ENCODE measurements around the gene CLIP3. TPM values are rescaled to one million over a fixed set of nuclear protein-coding genes. Genes with fewer than 3 reads are reported as not detected.
"Not testable (repeated sequence)": the region's sequence is repeated elsewhere in the genome, so short reads cannot be mapped to it uniquely, and the experiment has no call there.

Gene CLIP3
- total RNA-seq, 2 experiments from 2014 or later, result 0.25 to 0.60 TPM

- DNase-seq, result peak; percentile 95
- Mint-ChIP-seq H3K4me1 (peaks cover 26% of the 10 kb centered on the region), H3K4me3 (peak within 1 kb of the TSS; percentile 98)
Measured at GRCh38 chr19:36054733-36055686, 22.3 kb upstream of the CLIP3 start, which contains the start of gene WDR62. WDR62 (plus strand) TSS chr19:36054897; CDS start chr19:36054972, 75 bp downstream.

GRCh38 chr19:36054119-36054732 is 21.6 kb upstream of the CLIP3 start, which contains the start of gene THAP8:
THAP8 (minus strand) TSS chr19:36054285; CDS start chr19:36054217, 68 bp downstream.
- no peaks in the 10 kb centered on the region for H3K9me3 Mint-ChIP-seq
- peak; percentile 99 for DNase-seq
- H3K27me3 Mint-ChIP-seq, result no peaks in the 10 kb centered on the region
- peak within 1 kb of the TSS; percentile 98 for H3K4me3 Mint-ChIP-seq
- H3K27ac Mint-ChIP-seq, result peak within 1 kb of the TSS; percentile 97
- H3K4me1 Mint-ChIP-seq, result peaks cover 26% of the 10 kb centered on the region
- H3K36me3 Mint-ChIP-seq, result no peaks in the 10 kb centered on the region

More at GRCh38 chr19:36054733-36055686, 22.3 kb upstream of the CLIP3 start, which contains the start of gene WDR62:
- peak within 1 kb of the TSS; percentile 97 for H3K27ac Mint-ChIP-seq
- no peaks in the 10 kb centered on the region for H3K27me3 Mint-ChIP-seq
- no peaks in the 10 kb centered on the region for H3K9me3 Mint-ChIP-seq
- peaks cover 2% of the 10 kb centered on the region for H3K36me3 Mint-ChIP-seq

GRCh38 chr19:36051637-36052036 is 19.0 kb upstream of the CLIP3 start:
- H3K36me3 Mint-ChIP-seq, result no peaks in the 10 kb centered on the region
- no peak overlapping the region for H3K27ac Mint-ChIP-seq
- H3K4me1 Mint-ChIP-seq, result peaks cover 24% of the 10 kb centered on the region
- H3K9me3 Mint-ChIP-seq, result no peaks in the 10 kb centered on the region
- H3K27me3 Mint-ChIP-seq, result no peaks in the 10 kb centered on the region
- no peak overlapping the region for H3K4me3 Mint-ChIP-seq
- no peak for DNase-seq

- no peak for DNase-seq
- H3K9me3 Mint-ChIP-seq, result no peaks in the 10 kb centered on the region
- peaks cover 21% of the 10 kb centered on the region for H3K4me1 Mint-ChIP-seq
- no peaks in the 10 kb centered on the region for H3K27me3 Mint-ChIP-seq
- no peak overlapping the region for H3K27ac Mint-ChIP-seq
- H3K4me3 Mint-ChIP-seq, result no peak overlapping the region
- H3K36me3 Mint-ChIP-seq, result no peaks in the 10 kb centered on the region
Measured at GRCh38 chr19:36051236-36051635, 18.6 kb upstream of the CLIP3 start.

GRCh38 chr19:36049080-36049698 is 16.5 kb upstream of the CLIP3 start:
- Mint-ChIP-seq H3K4me3 (no peak overlapping the region), H3K27ac (no peak overlapping the region), H3K27me3 (no peaks in the 10 kb centered on the region), H3K9me3 (no peaks in the 10 kb centered on the region), H3K36me3 (peaks cover 4% of the 10 kb centered on the region), H3K4me1 (peaks cover 13% of the 10 kb centered on the region)
- no peak for DNase-seq

- no peak overlapping the region for H3K4me3 Mint-ChIP-seq
- H3K27me3 Mint-ChIP-seq, result no peaks in the 10 kb centered on the region
- H3K4me1 Mint-ChIP-seq, result peaks cover 7% of the 10 kb centered on the region
- DNase-seq, result no peak
- no peaks in the 10 kb centered on the region for H3K9me3 Mint-ChIP-seq
- peaks cover 4% of the 10 kb centered on the region for H3K36me3 Mint-ChIP-seq
- no peak overlapping the region for H3K27ac Mint-ChIP-seq
Measured at GRCh38 chr19:36047835-36048234, 15.2 kb upstream of the CLIP3 start.

- Mint-ChIP-seq H3K27me3 (no peaks in the 10 kb centered on the region), H3K36me3 (peaks cover 4% of the 10 kb centered on the region), H3K4me1 (peaks cover 2% of the 10 kb centered on the region), H3K9me3 (no peaks in the 10 kb centered on the region), H3K4me3 (no peak overlapping the region), H3K27ac (no peak overlapping the region)
- no peak for DNase-seq
Measured at GRCh38 chr19:36046443-36047050, 13.9 kb upstream of the CLIP3 start.

- Mint-ChIP-seq H3K4me3 (no peak overlapping the region), H3K27ac (no peak overlapping the region), H3K27me3 (no peaks in the 10 kb centered on the region), H3K4me1 (no peaks in the 10 kb centered on the region), H3K36me3 (peaks cover 4% of the 10 kb centered on the region), H3K9me3 (no peaks in the 10 kb centered on the region)
- DNase-seq, result no peak
Measured at GRCh38 chr19:36043952-36044351, 11.3 kb upstream of the CLIP3 start.

- no peak overlapping the region for H3K4me3 Mint-ChIP-seq
- H3K9me3 Mint-ChIP-seq, result no peaks in the 10 kb centered on the region
- H3K27me3 Mint-ChIP-seq, result no peaks in the 10 kb centered on the region
- H3K4me1 Mint-ChIP-seq, result peaks cover 1% of the 10 kb centered on the region
- H3K36me3 Mint-ChIP-seq, result peaks cover 4% of the 10 kb centered on the region
- no peak for DNase-seq
- H3K27ac Mint-ChIP-seq, result no peak overlapping the region
Measured at GRCh38 chr19:36041831-36042230, 9.2 kb upstream of the CLIP3 start.

GRCh38 chr19:36041092-36041491 is 8.4 kb upstream of the CLIP3 start:
- not testable (repeated sequence) for H3K4me3 Mint-ChIP-seq, DNase-seq, H3K36me3 Mint-ChIP-seq, H3K27me3 Mint-ChIP-seq, H3K4me1 Mint-ChIP-seq, H3K27ac Mint-ChIP-seq, H3K9me3 Mint-ChIP-seq

- H3K4me1 Mint-ChIP-seq, result peaks cover 2% of the 10 kb centered on the region
- peaks cover 3% of the 10 kb centered on the region for H3K36me3 Mint-ChIP-seq
- H3K27me3 Mint-ChIP-seq, result no peaks in the 10 kb centered on the region
- DNase-seq, result no peak
- no peak overlapping the region for H3K4me3 Mint-ChIP-seq
- H3K9me3 Mint-ChIP-seq, result no peaks in the 10 kb centered on the region
- H3K27ac Mint-ChIP-seq, result no peak overlapping the region
Measured at GRCh38 chr19:36040495-36040894, 7.8 kb upstream of the CLIP3 start.

- Mint-ChIP-seq H3K4me3 (no peak overlapping the region), H3K27ac (no peak overlapping the region), H3K36me3 (peaks cover 19% of the 10 kb centered on the region), H3K9me3 (no peaks in the 10 kb centered on the region), H3K27me3 (no peaks in the 10 kb centered on the region), H3K4me1 (peaks cover 2% of the 10 kb centered on the region)
- no peak for DNase-seq
Measured at GRCh38 chr19:36031308-36031707, 1.4 kb downstream of the CLIP3 start.

- no peak overlapping the region for H3K4me3 Mint-ChIP-seq
- H3K27ac Mint-ChIP-seq, result no peak overlapping the region
- no peaks in the 10 kb centered on the region for H3K27me3 Mint-ChIP-seq
- DNase-seq, result no peak
- H3K9me3 Mint-ChIP-seq, result no peaks in the 10 kb centered on the region
- peaks cover 21% of the 10 kb centered on the region for H3K36me3 Mint-ChIP-seq
- H3K4me1 Mint-ChIP-seq, result peaks cover 2% of the 10 kb centered on the region
Measured at GRCh38 chr19:36030264-36031148, 2.2 kb downstream of the CLIP3 start.

Measured in activated naive CD8-positive, alpha-beta T cell treated with anti-CD3 and anti-CD28 coated beads for 36 hours (primary cell).